OCI-LY7 (cell line): ENCODE measurements around the gene GRP.

Experiments
- EZH2phosphoT487 ChIP-seq: fragments of 200-600 bp; sonication (generic); IDR thresholded peaks from 2 replicates; pipeline ENCODE4 v1.6.1; 2018; ENCODE audit warnings: low read depth, borderline replicate concordance, mild to moderate bottlenecking, mixed run types, antibody characterized with exemption, low read length, moderate library complexity, mixed read lengths
- TF ChIP-seq, protein P1 (sequence below): fragments of 200-600 bp; sonication (generic); conservative IDR thresholded peaks from 2 replicates; pipeline ENCODE4 v1.5.1; 2014; ENCODE audit warnings: mild to moderate bottlenecking, antibody characterized with exemption, low read length, moderate library complexity, mixed read lengths

DNA sequence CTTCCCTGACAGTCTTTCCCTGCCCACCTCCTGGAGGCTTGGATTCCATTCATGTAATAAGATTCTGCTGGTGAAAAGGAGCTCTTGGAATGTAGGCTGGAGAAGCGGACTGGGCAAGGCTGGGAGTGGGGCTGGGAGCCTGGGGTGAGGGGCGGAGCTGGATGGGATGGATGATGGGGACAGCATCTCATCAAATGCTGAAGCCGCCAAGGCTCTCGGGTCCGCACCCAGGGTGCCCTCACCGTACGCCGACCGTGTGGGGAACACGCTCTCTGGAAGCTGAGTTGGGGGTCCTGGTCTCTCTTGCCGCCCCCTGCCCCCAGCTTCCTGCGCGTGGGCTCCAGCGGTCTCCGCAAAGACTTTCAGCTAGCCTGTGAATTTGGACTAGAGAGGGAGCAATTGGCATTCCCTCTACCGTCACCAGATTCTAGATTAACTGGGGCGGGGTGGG lies 44.2 kb downstream of the GRP start:
- TF ChIP-seq, protein P1, sequence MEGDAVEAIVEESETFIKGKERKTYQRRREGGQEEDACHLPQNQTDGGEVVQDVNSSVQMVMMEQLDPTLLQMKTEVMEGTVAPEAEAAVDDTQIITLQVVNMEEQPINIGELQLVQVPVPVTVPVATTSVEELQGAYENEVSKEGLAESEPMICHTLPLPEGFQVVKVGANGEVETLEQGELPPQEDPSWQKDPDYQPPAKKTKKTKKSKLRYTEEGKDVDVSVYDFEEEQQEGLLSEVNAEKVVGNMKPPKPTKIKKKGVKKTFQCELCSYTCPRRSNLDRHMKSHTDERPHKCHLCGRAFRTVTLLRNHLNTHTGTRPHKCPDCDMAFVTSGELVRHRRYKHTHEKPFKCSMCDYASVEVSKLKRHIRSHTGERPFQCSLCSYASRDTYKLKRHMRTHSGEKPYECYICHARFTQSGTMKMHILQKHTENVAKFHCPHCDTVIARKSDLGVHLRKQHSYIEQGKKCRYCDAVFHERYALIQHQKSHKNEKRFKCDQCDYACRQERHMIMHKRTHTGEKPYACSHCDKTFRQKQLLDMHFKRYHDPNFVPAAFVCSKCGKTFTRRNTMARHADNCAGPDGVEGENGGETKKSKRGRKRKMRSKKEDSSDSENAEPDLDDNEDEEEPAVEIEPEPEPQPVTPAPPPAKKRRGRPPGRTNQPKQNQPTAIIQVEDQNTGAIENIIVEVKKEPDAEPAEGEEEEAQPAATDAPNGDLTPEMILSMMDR: no peak
- no peak for TF ChIP-seq EZH2phosphoT487
